Epithelial cell of proximal tubule (primary cell): ENCODE measurements around the gene CACNA1C. TPM values are rescaled to one million over a fixed set of nuclear protein-coding genes. Genes with fewer than 3 reads are reported as not detected.

Experiments
- DNase-seq: peaks from one replicate; pipeline ENCODE4 v3.0.0-alpha.2; 2011; ENCODE audit warnings: low read depth
- H3K4me3 ChIP-seq: 2 replicates; pipeline ENCODE4 v1.5.1; 2011; ENCODE audit warnings: low read depth, mild to moderate bottlenecking, low read length
- CTCF ChIP-seq: conservative IDR thresholded peaks from 2 replicates; pipeline ENCODE4 v1.5.1; 2012; ENCODE audit warnings: low read depth, mild to moderate bottlenecking, low read length
- total RNA-seq: library from RNA; depleted of rRNA; stranded (reverse); fragments of >200 nt; gene quantifications from 2 replicates; pipeline ENCODE4 v1.2.3, GENCODE V29; 2015

Gene CACNA1C
- total RNA-seq, 1 donor from 2014 or later: not detected

GRCh38 chr12:2376908-2377657 is 324.3 kb downstream of the CACNA1C start:
- no peak for TF ChIP-seq CTCF
- H3K4me3 ChIP-seq: no peak overlapping the region
- no peak for DNase-seq

- no peak overlapping the region for H3K4me3 ChIP-seq
- no peak for DNase-seq
- no peak for TF ChIP-seq CTCF
Observed at GRCh38 chr12:2378835-2379330, 326.1 kb downstream of the CACNA1C start.

GRCh38 chr12:2380946-2381345 is 328.2 kb downstream of the CACNA1C start:
- no peak for TF ChIP-seq CTCF
- DNase-seq: no peak
- no peak overlapping the region for H3K4me3 ChIP-seq

GRCh38 chr12:2382370-2383155 is 329.8 kb downstream of the CACNA1C start:
- H3K4me3 ChIP-seq: no peak overlapping the region
- no peak for DNase-seq
- TF ChIP-seq CTCF: peak; percentile 23

GRCh38 chr12:2383325-2384028 is 330.7 kb downstream of the CACNA1C start:
- TF ChIP-seq CTCF: no peak
- H3K4me3 ChIP-seq: no peak overlapping the region
- peak; percentile 90 for DNase-seq

GRCh38 chr12:2384029-2384386 is 331.2 kb downstream of the CACNA1C start:
- no peak for TF ChIP-seq CTCF
- H3K4me3 ChIP-seq: no peak overlapping the region
- no peak for DNase-seq
